ENCODE measurements around the gene BMF.

Gene BMF

GRCh38 chr15:40066589-40066988 lies 42.1 kb downstream of the BMF start:
- DNase-seq (ENCODE audit: low read depth in 2 of 2): no peak

- DNase-seq (ENCODE audit: low read depth in 2 of 2): no peak
Measured at GRCh38 chr15:40065166-40065565, 43.5 kb downstream of the BMF start.

- no peak for DNase-seq (ENCODE audit: low read depth in 2 of 2)
Measured at GRCh38 chr15:40064231-40064894, 44.3 kb downstream of the BMF start.

- DNase-seq (ENCODE audit: low read depth in 2 of 2): no peak
Measured at GRCh38 chr15:40063563-40064011, 45.1 kb downstream of the BMF start.

GRCh38 chr15:40062816-40063562 lies 45.7 kb downstream of the BMF start:
- no peak for DNase-seq (ENCODE audit: low read depth in 2 of 2)

- no peak for DNase-seq (ENCODE audit: low read depth in 2 of 2)
Measured at GRCh38 chr15:40061212-40061901, 47.3 kb downstream of the BMF start.

GRCh38 chr15:40060236-40060961 lies 48.3 kb downstream of the BMF start:
- DNase-seq (ENCODE audit: low read depth in 2 of 2): no peak

GRCh38 chr15:40059821-40060220 lies 48.9 kb downstream of the BMF start:
- no peak for DNase-seq (ENCODE audit: low read depth in 2 of 2)

- no peak for DNase-seq (ENCODE audit: low read depth in 2 of 2)
Measured at GRCh38 chr15:40058476-40059140, 50.1 kb downstream of the BMF start.

GRCh38 chr15:40055576-40056293 lies 52.9 kb downstream of the BMF start:
- no peak for DNase-seq (ENCODE audit: low read depth in 2 of 2)

- no peak for DNase-seq (ENCODE audit: low read depth in 2 of 2)
Measured at GRCh38 chr15:40054855-40055575, 53.7 kb downstream of the BMF start.

GRCh38 chr15:40054605-40054854 lies 54.1 kb downstream of the BMF start:
- DNase-seq (ENCODE audit: low read depth in 2 of 2): no peak

- no peak for DNase-seq (ENCODE audit: low read depth in 2 of 2)
Measured at GRCh38 chr15:40053831-40054604, 54.7 kb downstream of the BMF start.

GRCh38 chr15:40053079-40053830 lies 55.4 kb downstream of the BMF start:
- DNase-seq (ENCODE audit: low read depth in 2 of 2): no peak

GRCh38 chr15:40052604-40053003 lies 56.1 kb downstream of the BMF start:
- no peak for DNase-seq (ENCODE audit: low read depth in 2 of 2)

GRCh38 chr15:40051616-40052415 lies 56.9 kb downstream of the BMF start:
- DNase-seq (ENCODE audit: low read depth in 2 of 2): no peak

- DNase-seq (ENCODE audit: low read depth in 2 of 2): no peak
Measured at GRCh38 chr15:40050788-40051470, 57.8 kb downstream of the BMF start.

Measured in activated CD8-positive, alpha-beta memory T cell treated with anti-CD3 and anti-CD28 coated beads for 4 hours (primary cell).